Kidney (tissue), 14 donors: ENCODE results near the gene FBN2. TPM values are rescaled to one million over a fixed set of nuclear protein-coding genes. Genes with fewer than 3 reads are reported as not detected.

Experiments
- DNase-seq, 5 donors: peaks; one replicate each; pipeline ENCODE4 v3.0.0-alpha.2; 2013 to 2020
- FAIRE-seq: peaks from 2 replicates; lab custom pipeline; 2012; peaks lifted over from hg19 to GRCh38; lab: Jason Lieb, UNC
- H3K27ac ChIP-seq, 2 donors: one replicate each; pipeline ENCODE4 v1.7.0; 2013; ENCODE audit warnings: low read depth in 2 of 2, low read length in 2 of 2, inconsistent platforms in 1 of 2
- H3K27me3 ChIP-seq: one replicate; pipeline ENCODE4 v1.7.1; 2013; ENCODE audit warnings: low read length, inconsistent platforms; ENCODE audit not compliant: control insufficient read depth, insufficient read depth
- H3K36me3 ChIP-seq, 3 donors: one replicate each; pipeline versions ENCODE4 v1.7.0 to v1.7.1; 2013; ENCODE audit warnings: low read length in 3 of 3, control low read depth in 1 of 3, inconsistent platforms in 1 of 3; ENCODE audit not compliant: insufficient read depth in 3 of 3, control insufficient read depth in 2 of 3
- H3K4me1 ChIP-seq, 3 donors: one replicate each; pipeline versions ENCODE4 v1.7.0 to v1.7.1; 2013; ENCODE audit warnings: low read length in 3 of 3, inconsistent platforms in 1 of 3, low read depth in 1 of 3; ENCODE audit not compliant: control insufficient read depth in 2 of 3, insufficient read depth in 2 of 3
- H3K4me3 ChIP-seq, 3 donors: one replicate each; pipeline versions ENCODE4 v1.7.0 to v1.8.1; 2013; ENCODE audit warnings: low read length in 3 of 3, control low read depth in 1 of 3, inconsistent platforms in 1 of 3
- H3K9ac ChIP-seq, 3 donors: one replicate each; pipeline versions ENCODE4 v1.7.0 to v1.7.1; 2013; ENCODE audit warnings: low read length in 3 of 3, control low read depth in 1 of 3, inconsistent platforms in 1 of 3
- H3K9me3 ChIP-seq, 3 donors: one replicate each; pipeline versions ENCODE4 v1.7.0 to v1.7.1; 2013; ENCODE audit warnings: low read length in 3 of 3, control low read depth in 1 of 3, inconsistent platforms in 1 of 3; ENCODE audit not compliant: control insufficient read depth in 2 of 3, insufficient read depth in 1 of 3
- intact Hi-C: fragments of 100-400 bp; cut with DNase I; formaldehyde crosslinking; loops from one replicate; pipeline ENCODE4 v1.11.1; 2022
- polyA plus RNA-seq: library from polyadenylated mRNA; stranded (reverse); fragments of 350-450 nt; fragmentation: Illumina TruSeq; extraction: RNeasy Lipid Tissue Mini Kit (QIAGEN cat#74804); gene quantifications from one replicate; pipeline ENCODE4 v1.2.3, GENCODE V29; 2014; ENCODE audit warnings: low read depth, low replicate concordance; ENCODE audit not compliant: insufficient read depth
- total RNA-seq: library from RNA; stranded (reverse); fragmentation: NEBNext Ultra II Directional; extraction: Animal tissue kit (Norgen Biotek cat#: 25700); gene quantifications from one replicate; pipeline ENCODE4 v1.2.1, GENCODE V29; 2021
- TF ChIP-seq, protein P1 (sequence below): IDR thresholded peaks from 3 replicates; pipeline ENCODE4 v1.5.1; 2012; ENCODE audit warnings: mild to moderate bottlenecking, moderate library complexity, borderline replicate concordance; ENCODE audit not compliant: insufficient read depth; ENCODE audit errors: extremely low read depth
- donor health status: control.
- donor health status: control.
- donor health status: control.
- donor health status: control.
- donor health status: control.
- donor health status: DM: yes; HTN: yes; CAD: no.
- donor health status: Normal renal cell carcinoma (clear cell type).

FBN2 gene
- total and polyA plus RNA-seq, 2 donors from 2014 or later: 0.11 to 1.0 TPM

DNA sequence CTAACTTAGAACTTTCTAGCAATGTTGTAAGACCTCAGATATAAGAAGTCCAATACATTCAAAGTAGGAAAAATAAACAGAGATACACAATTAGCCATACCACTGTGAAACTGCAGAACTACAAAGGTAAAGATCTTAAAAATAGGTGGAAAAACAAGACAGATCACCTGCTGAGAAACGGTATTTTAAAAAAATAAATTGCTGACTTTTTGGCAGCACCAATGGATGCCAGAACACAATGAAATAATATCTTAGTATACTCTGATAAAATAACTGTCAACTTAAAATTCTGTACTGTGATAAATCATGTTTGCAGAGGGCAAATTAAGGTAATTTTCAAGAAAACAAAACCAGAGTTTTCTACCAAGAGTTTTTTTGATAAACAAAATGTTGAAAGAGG, 138.9 kb downstream of the FBN2 start:
- intact Hi-C loops: no loop called here
- no peak for FAIRE-seq
- TF ChIP-seq, protein P1, sequence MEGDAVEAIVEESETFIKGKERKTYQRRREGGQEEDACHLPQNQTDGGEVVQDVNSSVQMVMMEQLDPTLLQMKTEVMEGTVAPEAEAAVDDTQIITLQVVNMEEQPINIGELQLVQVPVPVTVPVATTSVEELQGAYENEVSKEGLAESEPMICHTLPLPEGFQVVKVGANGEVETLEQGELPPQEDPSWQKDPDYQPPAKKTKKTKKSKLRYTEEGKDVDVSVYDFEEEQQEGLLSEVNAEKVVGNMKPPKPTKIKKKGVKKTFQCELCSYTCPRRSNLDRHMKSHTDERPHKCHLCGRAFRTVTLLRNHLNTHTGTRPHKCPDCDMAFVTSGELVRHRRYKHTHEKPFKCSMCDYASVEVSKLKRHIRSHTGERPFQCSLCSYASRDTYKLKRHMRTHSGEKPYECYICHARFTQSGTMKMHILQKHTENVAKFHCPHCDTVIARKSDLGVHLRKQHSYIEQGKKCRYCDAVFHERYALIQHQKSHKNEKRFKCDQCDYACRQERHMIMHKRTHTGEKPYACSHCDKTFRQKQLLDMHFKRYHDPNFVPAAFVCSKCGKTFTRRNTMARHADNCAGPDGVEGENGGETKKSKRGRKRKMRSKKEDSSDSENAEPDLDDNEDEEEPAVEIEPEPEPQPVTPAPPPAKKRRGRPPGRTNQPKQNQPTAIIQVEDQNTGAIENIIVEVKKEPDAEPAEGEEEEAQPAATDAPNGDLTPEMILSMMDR: no peak

DNA sequence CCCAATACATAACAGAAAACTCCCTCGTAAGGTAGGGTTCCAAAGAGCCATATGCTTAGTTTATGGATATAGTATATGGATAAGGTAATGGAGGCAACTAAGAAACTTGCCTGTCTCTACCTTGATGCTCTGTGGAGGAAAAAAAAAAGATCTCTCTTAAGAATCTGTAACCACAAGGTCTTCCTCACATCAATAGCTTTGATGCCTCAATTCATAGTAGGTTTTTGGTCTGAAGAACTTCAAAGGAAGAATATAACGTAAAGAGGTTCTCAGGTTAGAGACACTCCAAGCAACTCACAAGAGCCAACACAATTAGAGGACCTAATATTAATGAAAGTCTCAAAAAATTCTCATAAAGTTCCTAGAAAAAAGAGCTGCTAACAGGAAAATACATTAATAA, 140.2 kb downstream of the FBN2 start:
- no peak overlapping the region for H3K27ac ChIP-seq
- no peak overlapping the region for H3K9ac ChIP-seq
- no peak for DNase-seq
- no peak overlapping the region for H3K4me3 ChIP-seq
- intact Hi-C loops: no loop called here
- no peaks in the 10 kb centered on the region for H3K27me3 ChIP-seq
- no peaks in the 10 kb centered on the region for H3K4me1 ChIP-seq
- TF ChIP-seq, protein P1: no peak
- H3K9me3 ChIP-seq: no peaks in the 10 kb centered on the region
- no peak for FAIRE-seq
- no peaks in the 10 kb centered on the region for H3K36me3 ChIP-seq

More for the DNA sequence above, 138.9 kb downstream of the FBN2 start:
- H3K9me3 ChIP-seq: no peaks in the 10 kb centered on the region
- H3K27me3 ChIP-seq: no peaks in the 10 kb centered on the region
- no peak overlapping the region for H3K27ac ChIP-seq
- no peaks in the 10 kb centered on the region for H3K4me1 ChIP-seq
- no peak for DNase-seq
- H3K9ac ChIP-seq: no peak overlapping the region
- no peak overlapping the region for H3K4me3 ChIP-seq
- no peaks in the 10 kb centered on the region for H3K36me3 ChIP-seq

DNA sequence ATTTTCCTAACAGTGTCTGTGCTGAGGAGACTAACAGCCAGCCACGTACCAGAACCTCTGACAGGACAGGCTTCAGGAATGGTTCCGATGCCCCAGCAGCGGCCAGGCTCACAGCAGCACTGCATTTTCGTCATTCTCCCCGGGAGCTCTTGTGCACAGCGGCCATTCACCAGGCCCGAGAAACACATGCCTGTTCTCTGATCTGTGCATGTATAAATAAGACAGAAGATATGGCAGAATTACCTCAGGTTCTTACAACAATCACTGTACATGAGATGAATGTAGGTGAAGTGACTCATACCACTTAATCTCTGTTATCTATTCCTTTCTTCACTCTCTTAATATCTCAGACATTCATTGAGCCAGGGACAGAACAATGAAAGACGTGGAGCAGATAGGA, 143.0 kb downstream of the FBN2 start:
- no peaks in the 10 kb centered on the region for H3K9me3 ChIP-seq
- H3K27ac ChIP-seq: no peak overlapping the region
- no peak overlapping the region for H3K4me3 ChIP-seq
- no peak overlapping the region for H3K9ac ChIP-seq
- FAIRE-seq (no peak), DNase-seq (no peak)
- TF ChIP-seq, protein P1: no peak
- intact Hi-C loops: no loop called here
- H3K4me1 ChIP-seq: no peaks in the 10 kb centered on the region
- no peaks in the 10 kb centered on the region for H3K27me3 ChIP-seq
- no peaks in the 10 kb centered on the region for H3K36me3 ChIP-seq

DNA sequence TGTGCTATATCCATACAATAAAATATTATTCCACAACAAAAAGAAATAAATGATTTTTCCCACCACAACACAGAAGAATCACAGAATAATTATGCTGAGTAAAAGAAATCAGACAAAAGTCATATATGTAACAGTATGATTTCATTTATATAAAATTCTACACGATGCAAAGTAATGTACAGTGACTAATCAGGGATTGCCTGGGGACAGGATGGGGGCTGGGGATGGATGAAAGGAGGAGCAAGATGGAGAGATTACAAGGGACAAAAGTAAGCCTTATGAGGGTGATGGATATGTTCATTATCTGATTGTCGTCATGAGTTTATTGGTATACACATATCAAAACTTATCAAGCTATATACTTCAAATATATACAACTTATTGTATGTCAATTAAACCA, 154.0 kb downstream of the FBN2 start:
- no peak for FAIRE-seq
- no peak for DNase-seq
- H3K9me3 ChIP-seq: no peaks in the 10 kb centered on the region
- H3K27me3 ChIP-seq: no peaks in the 10 kb centered on the region
- H3K36me3 ChIP-seq: no peaks in the 10 kb centered on the region
- H3K27ac ChIP-seq: no peak overlapping the region
- H3K4me1 ChIP-seq: no peaks in the 10 kb centered on the region
- intact Hi-C loops: no loop called here
- TF ChIP-seq, protein P1: no peak
- H3K9ac ChIP-seq: no peak overlapping the region
- no peak overlapping the region for H3K4me3 ChIP-seq
